Activated CD4-positive, alpha-beta memory T cell treated with anti-CD3 and anti-CD28 coated beads for 36 hours (primary cell): ENCODE data around the gene CNTN4. TPM values are rescaled to one million over a fixed set of nuclear protein-coding genes. Genes with fewer than 3 reads are reported as not detected.

ENCODE experiments used
- CTCF ChIA-PET: fragments of 350-600 bp; sonication (Branson Sonifier 250); formaldehyde crosslinking; loops from one replicate; lab custom pipeline; 2021; ENCODE audit warnings: antibody characterized with exemption, inconsistent platforms; lab: Charles Lee
- POLR2A ChIA-PET: fragments of 350-600 bp; sonication (Branson Sonifier 250); formaldehyde crosslinking; loops from one replicate; lab custom pipeline; 2021; ENCODE audit warnings: antibody characterized with exemption; lab: Charles Lee
- DNase-seq: peaks from one replicate; pipeline ENCODE4 v3.0.0-alpha.2; 2020
- H3K27ac Mint-ChIP-seq: one replicate; pipeline ENCODE4 v1.8.0; 2021; ENCODE audit warnings: mixed read lengths
- H3K27me3 Mint-ChIP-seq: one replicate; pipeline ENCODE4 v1.8.0; 2021; ENCODE audit warnings: mixed read lengths
- H3K36me3 Mint-ChIP-seq: one replicate; pipeline ENCODE4 v1.8.0; 2021; ENCODE audit warnings: mixed read lengths
- H3K4me1 Mint-ChIP-seq: one replicate; pipeline ENCODE4 v1.8.0; 2021; ENCODE audit warnings: low read depth, mixed read lengths
- H3K4me3 Mint-ChIP-seq: one replicate; pipeline ENCODE4 v1.8.0; 2021; ENCODE audit warnings: mild to moderate bottlenecking, mixed read lengths
- H3K9me3 Mint-ChIP-seq: one replicate; pipeline ENCODE4 v1.8.0; 2021; ENCODE audit warnings: mixed read lengths
- intact Hi-C: fragments of 100-400 bp; cut with micrococcal nuclease; formaldehyde crosslinking; loops from one replicate; pipeline ENCODE4 v1.15.1; 2023
- total RNA-seq, 2 experiments: library from RNA; stranded (reverse); gene quantifications; one replicate each; pipeline ENCODE4 v1.2.3, GENCODE V29; 2021

Gene CNTN4
- total RNA-seq, 2 experiments from 2014 or later, result not detected

DNA sequence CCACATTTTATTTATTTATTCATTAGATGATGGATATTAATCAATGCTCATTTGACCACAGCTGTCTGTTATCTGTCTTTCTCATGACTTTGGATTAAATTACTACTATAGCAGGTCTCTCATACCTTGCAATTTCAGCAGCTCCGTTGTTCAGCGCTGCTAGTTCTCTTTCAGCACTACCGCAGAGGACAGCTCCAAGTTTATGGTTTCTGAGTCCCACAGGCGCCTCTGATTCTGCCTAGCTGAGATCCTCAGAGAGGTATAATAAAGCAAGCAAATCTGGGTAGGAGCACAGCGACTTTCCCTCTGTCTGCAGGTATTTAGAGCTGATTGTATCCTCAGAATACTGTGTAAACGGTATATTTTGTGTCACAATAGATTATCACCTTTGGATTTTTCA is 204.9 kb downstream of the CNTN4 start:
- POLR2A ChIA-PET, result no interaction called here
- H3K4me1 Mint-ChIP-seq, result no peaks in the 10 kb centered on the region
- no peak overlapping the region for H3K4me3 Mint-ChIP-seq
- CTCF ChIA-PET, result no interaction called here
- H3K36me3 Mint-ChIP-seq, result no peaks in the 10 kb centered on the region
- H3K27me3 Mint-ChIP-seq, result no peaks in the 10 kb centered on the region
- DNase-seq, result no peak
- intact Hi-C loops, result no loop called here
- no peak overlapping the region for H3K27ac Mint-ChIP-seq
- peaks cover 4% of the 10 kb centered on the region for H3K9me3 Mint-ChIP-seq

DNA sequence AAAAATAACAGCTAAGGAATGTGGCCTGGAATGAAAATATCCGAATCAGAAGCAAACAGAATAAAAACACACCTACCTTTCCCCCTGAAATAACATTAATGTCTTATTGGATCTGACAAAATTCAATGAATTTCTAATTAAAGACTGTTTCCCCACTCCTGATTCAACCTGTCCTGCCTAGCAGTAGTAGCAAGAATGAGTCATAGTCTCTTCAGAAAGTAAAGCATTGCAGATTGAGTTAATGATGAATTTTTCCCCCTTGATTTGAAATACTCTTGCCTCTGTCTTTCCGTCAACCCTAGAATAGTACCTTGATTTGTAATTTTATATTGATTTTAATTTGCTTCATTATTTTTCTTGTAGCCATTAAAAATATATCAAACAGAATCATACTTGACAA is 212.4 kb downstream of the CNTN4 start:
- ChIA-PET POLR2A (no interaction called here), CTCF (no interaction called here)
- peaks cover 2% of the 10 kb centered on the region for H3K9me3 Mint-ChIP-seq
- intact Hi-C loops, result no loop called here
- DNase-seq, result no peak
- no peaks in the 10 kb centered on the region for H3K27me3 Mint-ChIP-seq
- no peaks in the 10 kb centered on the region for H3K36me3 Mint-ChIP-seq
- no peak overlapping the region for H3K4me3 Mint-ChIP-seq
- no peaks in the 10 kb centered on the region for H3K4me1 Mint-ChIP-seq
- H3K27ac Mint-ChIP-seq, result no peak overlapping the region

DNA sequence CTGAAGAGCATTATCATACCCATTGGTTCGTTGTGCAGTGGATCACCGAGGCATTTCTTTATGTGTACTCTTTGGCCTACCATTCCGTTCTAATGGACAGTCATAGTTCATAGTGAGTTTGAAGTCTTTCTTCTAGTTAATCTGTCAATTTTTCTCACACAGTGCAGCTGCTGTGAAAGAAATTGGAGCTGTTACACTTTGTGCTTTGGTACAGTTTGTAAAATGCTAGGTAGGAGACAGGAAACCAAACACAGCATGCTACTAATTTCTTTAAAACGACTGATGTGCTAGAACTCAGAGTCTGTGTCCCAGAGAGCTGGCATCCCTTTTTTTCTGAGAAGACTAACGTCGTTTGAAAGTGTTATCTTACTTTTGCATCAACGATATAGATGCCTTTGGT is 218.9 kb downstream of the CNTN4 start:
- ChIA-PET CTCF (no interaction called here), POLR2A (no interaction called here)
- H3K4me3 Mint-ChIP-seq, result no peak overlapping the region
- no peak overlapping the region for H3K27ac Mint-ChIP-seq
- no peaks in the 10 kb centered on the region for H3K36me3 Mint-ChIP-seq
- no peaks in the 10 kb centered on the region for H3K9me3 Mint-ChIP-seq
- no peaks in the 10 kb centered on the region for H3K27me3 Mint-ChIP-seq
- intact Hi-C loops, result no loop called here
- DNase-seq, result no peak
- H3K4me1 Mint-ChIP-seq, result no peaks in the 10 kb centered on the region

DNA sequence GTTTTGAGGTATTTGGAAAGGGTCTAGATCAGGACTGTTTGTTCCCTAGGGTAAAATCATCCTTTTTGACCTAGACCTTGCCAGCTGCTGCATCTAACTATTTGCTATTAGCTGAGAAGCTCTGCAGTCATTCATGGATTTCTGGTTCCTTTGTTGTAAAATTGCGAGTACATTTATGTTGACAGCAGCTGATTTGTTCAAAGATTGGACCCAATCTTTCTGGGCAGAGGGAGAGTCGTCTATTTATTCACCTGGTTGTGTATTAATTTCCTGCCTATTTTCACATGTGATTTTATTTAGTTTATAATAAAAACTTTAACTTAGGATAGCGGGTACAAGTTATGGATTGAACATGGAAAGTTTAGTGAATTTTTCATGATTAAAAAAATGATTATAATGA is 236.3 kb downstream of the CNTN4 start:
- Mint-ChIP-seq H3K9me3 (no peaks in the 10 kb centered on the region), H3K36me3 (no peaks in the 10 kb centered on the region), H3K27me3 (no peaks in the 10 kb centered on the region), H3K27ac (no peak overlapping the region), H3K4me3 (no peak overlapping the region), H3K4me1 (no peaks in the 10 kb centered on the region)
- DNase-seq, result no peak
- CTCF ChIA-PET, result no interaction called here
- POLR2A ChIA-PET, result no interaction called here
- intact Hi-C loops, result no loop called here

DNA sequence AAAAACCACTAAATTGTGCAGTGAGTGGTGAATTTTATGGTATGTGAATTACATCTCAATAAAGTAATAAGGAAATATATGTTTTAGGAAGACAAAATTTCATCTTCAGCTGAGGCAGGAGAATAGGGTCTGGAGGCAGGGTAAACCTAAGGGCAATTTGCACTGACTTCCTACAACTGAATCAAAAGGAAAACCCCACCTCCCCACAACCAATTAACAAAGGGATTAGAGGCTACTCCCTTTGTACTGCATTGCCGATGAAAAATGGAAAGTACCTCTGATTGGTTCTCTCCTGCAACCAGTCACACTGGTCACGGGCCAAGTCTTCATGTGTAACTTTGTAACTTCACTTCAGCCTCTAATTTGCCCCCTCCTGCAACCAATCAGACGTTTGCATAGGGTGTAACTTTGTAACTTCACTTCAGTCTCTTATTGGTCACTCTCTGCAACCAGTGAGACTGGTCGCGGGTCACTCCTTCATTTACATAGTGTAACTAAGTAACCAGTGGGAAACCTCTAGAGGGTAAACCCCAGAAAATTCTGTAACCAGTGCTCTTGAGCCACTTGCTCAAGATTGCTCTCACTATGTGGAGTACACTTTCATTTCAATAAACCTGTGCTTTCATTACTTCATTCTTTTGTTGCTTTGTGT is 244.5 kb downstream of the CNTN4 start:
- CTCF ChIA-PET, result no interaction called here
- intact Hi-C loops, result no loop called here

DNA sequence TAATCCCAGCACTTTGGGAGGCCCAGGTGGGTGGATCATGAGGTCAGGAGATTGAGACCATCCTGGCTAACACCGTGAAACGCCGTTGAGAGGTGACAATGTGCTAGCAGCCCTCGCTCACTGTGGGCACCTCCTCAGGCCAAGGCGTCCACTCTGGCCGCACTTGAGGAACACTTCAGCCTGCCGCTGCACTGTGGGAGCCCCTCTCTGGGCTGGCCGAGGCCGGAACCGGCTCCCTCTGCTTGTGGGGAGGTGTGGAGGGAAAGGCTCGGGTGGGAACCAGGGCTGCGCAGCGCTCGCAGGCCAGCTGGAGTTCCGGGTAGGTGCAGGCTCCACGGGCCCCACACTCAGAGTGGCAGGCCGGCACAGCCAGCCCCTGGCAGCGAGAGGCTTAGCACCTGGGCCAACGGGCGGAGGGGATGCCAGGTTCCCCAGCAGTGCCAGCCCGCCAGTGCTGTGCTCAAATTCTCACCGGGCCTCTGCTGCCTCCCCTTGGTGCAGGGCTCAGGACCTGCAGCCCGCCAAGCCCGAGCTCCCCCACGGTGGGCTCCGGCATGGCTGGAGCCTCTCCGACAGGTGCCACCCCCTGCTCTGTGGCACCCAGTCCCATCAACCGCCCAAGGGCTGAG is 253.6 kb downstream of the CNTN4 start:
- Mint-ChIP-seq H3K36me3 (no peaks in the 10 kb centered on the region), H3K4me3 (no peak overlapping the region), H3K4me1 (no peaks in the 10 kb centered on the region), H3K27ac (no peak overlapping the region), H3K9me3 (no peaks in the 10 kb centered on the region), H3K27me3 (no peaks in the 10 kb centered on the region)
- CTCF ChIA-PET, result no interaction called here
- DNase-seq, result no peak
- POLR2A ChIA-PET, result no interaction called here
- intact Hi-C loops, result no loop called here

More for the DNA sequence above, 244.5 kb downstream of the CNTN4 start:
- Mint-ChIP-seq H3K4me1 (no peaks in the 10 kb centered on the region), H3K9me3 (no peaks in the 10 kb centered on the region), H3K36me3 (no peaks in the 10 kb centered on the region), H3K27me3 (no peaks in the 10 kb centered on the region), H3K27ac (no peak overlapping the region), H3K4me3 (no peak overlapping the region)
- no peak for DNase-seq
- POLR2A ChIA-PET, result no interaction called here

DNA sequence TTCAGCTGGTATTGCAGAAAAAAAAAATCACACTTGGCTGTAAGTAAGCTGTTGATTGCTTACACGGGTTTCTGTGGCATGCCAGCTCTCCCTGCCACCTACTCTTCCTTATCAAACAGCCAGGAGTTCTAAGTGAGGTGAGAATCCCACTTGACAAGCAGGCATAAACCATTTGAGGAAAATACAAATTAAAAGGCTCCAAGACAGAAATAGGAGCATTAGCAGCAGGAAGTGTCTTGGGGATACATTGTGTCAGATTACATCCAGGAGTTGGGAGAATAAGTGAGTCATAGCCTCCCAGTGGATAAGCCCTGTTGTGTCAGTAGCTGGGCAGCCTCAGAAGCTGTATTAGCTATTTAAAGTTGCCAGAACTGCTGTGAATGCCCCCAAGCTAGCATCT is 256.0 kb downstream of the CNTN4 start:
- Mint-ChIP-seq H3K9me3 (no peaks in the 10 kb centered on the region), H3K27ac (no peak overlapping the region), H3K4me3 (no peak overlapping the region), H3K4me1 (no peaks in the 10 kb centered on the region), H3K27me3 (no peaks in the 10 kb centered on the region), H3K36me3 (no peaks in the 10 kb centered on the region)
- POLR2A ChIA-PET, result no interaction called here
- DNase-seq, result no peak
- intact Hi-C loops, result no loop called here
- CTCF ChIA-PET, result no interaction called here

DNA sequence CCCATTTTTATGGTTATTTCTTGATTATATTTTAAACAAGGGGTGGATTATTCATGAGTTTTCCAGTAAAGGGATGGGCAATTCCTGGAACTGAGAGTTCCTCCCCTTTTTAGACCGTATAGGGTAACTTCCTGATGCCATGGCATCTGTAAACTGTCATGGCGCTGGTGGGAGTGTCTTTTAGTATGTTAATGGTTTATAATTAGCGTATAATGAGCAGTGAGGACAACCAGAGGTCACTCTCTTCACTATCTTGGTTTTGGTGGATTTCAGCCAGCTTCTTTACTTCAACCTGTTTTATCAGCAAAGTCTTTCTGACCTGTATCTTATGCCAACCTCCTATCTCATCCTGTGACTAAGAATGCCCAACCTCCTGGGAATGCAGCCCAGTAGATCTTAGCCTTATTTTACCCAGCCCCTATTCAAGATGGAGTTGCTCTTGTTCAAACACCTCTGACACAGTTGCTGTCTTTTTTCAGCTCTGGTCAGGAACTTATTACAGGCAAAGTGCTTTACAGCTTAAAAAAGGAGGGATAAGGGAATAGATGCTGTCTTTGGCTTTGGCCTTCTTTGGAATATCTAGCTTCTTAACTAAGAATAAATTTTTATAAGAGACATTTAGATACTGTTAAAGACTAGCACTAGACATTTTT is 257.8 kb downstream of the CNTN4 start:
- DNase-seq, result no peak
- Mint-ChIP-seq H3K4me1 (no peaks in the 10 kb centered on the region), H3K27ac (no peak overlapping the region), H3K9me3 (no peaks in the 10 kb centered on the region), H3K27me3 (no peaks in the 10 kb centered on the region), H3K4me3 (no peak overlapping the region), H3K36me3 (no peaks in the 10 kb centered on the region)
- ChIA-PET CTCF (no interaction called here), POLR2A (no interaction called here)
- intact Hi-C loops, result no loop called here

DNA sequence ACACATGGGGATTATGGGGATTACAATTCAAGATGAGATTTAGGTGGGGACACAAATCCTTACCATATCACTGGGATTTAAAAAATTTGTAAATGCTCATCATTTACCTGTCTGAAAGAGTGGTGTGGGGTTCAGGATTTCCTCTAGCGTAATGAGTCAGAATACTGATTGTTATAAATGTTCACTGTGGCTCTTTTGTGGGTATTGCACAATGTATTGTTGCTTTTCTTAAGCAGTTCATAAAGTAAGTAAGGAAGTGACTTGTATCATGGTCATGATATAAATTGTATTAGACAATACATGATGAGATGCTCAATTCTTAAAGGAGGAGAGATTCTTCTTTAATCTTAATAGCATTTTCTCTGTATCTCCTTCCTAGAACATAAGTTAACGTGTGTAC is 262.1 kb downstream of the CNTN4 start:
- no peaks in the 10 kb centered on the region for H3K36me3 Mint-ChIP-seq
- CTCF ChIA-PET, result no interaction called here
- H3K27me3 Mint-ChIP-seq, result no peaks in the 10 kb centered on the region

DNA sequence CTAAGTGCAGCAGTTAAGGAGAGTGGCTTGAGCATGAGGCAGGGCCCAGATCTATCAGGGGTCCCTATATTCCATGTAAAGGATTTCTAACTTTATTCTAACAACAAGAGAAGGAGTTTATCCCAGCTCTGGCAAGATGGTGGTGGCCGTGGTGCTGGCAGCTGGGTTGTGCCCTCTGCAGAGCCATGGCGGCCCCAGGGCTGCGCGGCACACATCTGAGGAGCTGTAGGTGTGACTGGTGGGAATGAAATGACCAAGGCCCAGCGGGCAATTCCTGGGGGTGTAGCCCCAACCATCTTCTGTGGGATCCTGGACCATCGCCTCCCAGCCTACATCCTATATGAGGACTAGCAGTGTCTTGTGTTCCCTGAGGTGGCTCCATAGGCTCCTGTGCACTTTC is 263.5 kb downstream of the CNTN4 start:
- Mint-ChIP-seq H3K9me3 (no peaks in the 10 kb centered on the region), H3K4me1 (no peaks in the 10 kb centered on the region), H3K4me3 (no peak overlapping the region), H3K36me3 (no peaks in the 10 kb centered on the region), H3K27ac (no peak overlapping the region), H3K27me3 (no peaks in the 10 kb centered on the region)
- CTCF ChIA-PET, result no interaction called here
- POLR2A ChIA-PET, result no interaction called here
- intact Hi-C loops, result no loop called here
- no peak for DNase-seq

More for the DNA sequence above, 262.1 kb downstream of the CNTN4 start:
- intact Hi-C loops, result no loop called here
- POLR2A ChIA-PET, result no interaction called here
- no peaks in the 10 kb centered on the region for H3K4me1 Mint-ChIP-seq
- H3K27ac Mint-ChIP-seq, result no peak overlapping the region
- H3K4me3 Mint-ChIP-seq, result no peak overlapping the region
- DNase-seq, result no peak
- H3K9me3 Mint-ChIP-seq, result no peaks in the 10 kb centered on the region

DNA sequence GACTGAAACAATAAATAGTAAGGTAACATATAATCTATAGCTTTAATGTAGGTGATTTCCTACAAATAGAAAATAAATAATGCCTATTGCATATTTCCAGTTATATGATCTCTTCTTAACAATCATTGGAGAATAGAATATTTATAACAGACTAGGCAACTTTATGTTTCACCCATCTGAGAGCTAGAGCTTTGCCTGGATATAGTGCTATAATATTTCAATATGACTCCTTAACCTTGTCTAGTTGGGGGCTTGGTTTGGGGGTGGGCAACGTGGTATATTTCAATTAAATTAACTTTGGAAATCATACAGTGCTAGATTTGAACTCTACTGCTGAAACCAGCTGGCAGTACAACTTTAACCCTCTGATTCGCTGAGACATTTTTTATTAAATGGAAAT is 265.2 kb downstream of the CNTN4 start:
- H3K4me3 Mint-ChIP-seq, result no peak overlapping the region
- DNase-seq, result no peak
- POLR2A ChIA-PET, result no interaction called here
- H3K27ac Mint-ChIP-seq, result no peak overlapping the region
- H3K4me1 Mint-ChIP-seq, result no peaks in the 10 kb centered on the region
- H3K27me3 Mint-ChIP-seq, result no peaks in the 10 kb centered on the region
- no peaks in the 10 kb centered on the region for H3K9me3 Mint-ChIP-seq
- CTCF ChIA-PET, result no interaction called here
- no peaks in the 10 kb centered on the region for H3K36me3 Mint-ChIP-seq
- intact Hi-C loops, result no loop called here

DNA sequence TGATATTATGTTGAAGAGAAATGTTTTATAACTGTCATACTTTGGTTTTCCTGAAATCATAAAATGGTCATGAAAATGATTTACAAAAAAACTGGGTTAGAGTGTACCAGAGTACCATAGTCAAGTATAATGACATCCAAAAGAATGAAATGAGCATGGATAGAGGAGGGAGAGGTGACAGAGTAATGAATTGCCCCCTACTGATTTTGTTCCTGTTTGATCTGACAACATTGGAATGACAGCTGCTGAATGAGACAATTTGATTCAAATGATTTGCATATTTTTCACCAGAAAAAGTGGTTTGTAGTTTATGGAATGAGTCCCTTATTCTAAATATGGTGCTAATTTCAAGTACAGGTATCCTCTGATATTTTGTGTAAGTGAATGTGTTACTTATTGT is 271.7 kb downstream of the CNTN4 start:
- Mint-ChIP-seq H3K4me3 (no peak overlapping the region), H3K27me3 (no peaks in the 10 kb centered on the region), H3K27ac (no peak overlapping the region), H3K9me3 (no peaks in the 10 kb centered on the region), H3K4me1 (no peaks in the 10 kb centered on the region), H3K36me3 (no peaks in the 10 kb centered on the region)
- CTCF ChIA-PET, result no interaction called here
- intact Hi-C loops, result no loop called here
- POLR2A ChIA-PET, result no interaction called here
- no peak for DNase-seq

DNA sequence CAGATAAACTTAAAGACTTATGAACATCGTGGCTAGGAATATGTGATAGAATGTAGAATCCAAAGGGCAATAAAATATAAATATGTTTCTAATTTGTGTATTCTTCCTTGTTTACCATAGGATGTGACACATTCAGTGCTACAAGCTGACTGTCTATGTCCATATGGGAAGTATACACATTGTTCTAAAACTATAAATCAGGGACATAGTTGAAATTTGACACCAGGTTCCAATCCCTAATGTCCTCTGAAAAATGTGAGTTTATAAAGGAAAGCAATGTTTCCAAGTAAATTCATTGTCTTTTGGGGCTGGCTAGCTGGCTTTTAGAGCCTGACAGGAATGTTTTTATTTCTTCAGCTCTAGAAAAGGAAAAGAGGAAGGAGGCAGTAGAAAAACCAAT is 273.6 kb downstream of the CNTN4 start:
- ChIA-PET CTCF (no interaction called here), POLR2A (no interaction called here)
- Mint-ChIP-seq H3K27ac (no peak overlapping the region), H3K9me3 (no peaks in the 10 kb centered on the region), H3K27me3 (no peaks in the 10 kb centered on the region), H3K36me3 (no peaks in the 10 kb centered on the region), H3K4me3 (no peak overlapping the region), H3K4me1 (no peaks in the 10 kb centered on the region)
- no peak for DNase-seq
- intact Hi-C loops, result no loop called here
